H1 (cell line): ENCODE data around the gene NRXN3. TPM values are rescaled to one million over a fixed set of nuclear protein-coding genes. Genes with fewer than 3 reads are reported as not detected.

ENCODE experiments used
- CBX5 ChIP-seq: fragments of 300-800, 300-1000 bp; sonication (generic); IDR thresholded peaks from 2 replicates; pipeline ENCODE4 v1.7.1; 2016; ENCODE audit warnings: antibody characterized with exemption, low read length, low read depth
- CTCF ChIP-seq, 3 experiments: IDR thresholded peaks; 1 replicate in 2 of 3; 2 replicates in 1 of 3; pipeline versions ENCODE4 v1.5.1 to v1.6.1; 2011; ENCODE audit warnings: low read length in 3 of 3, mild to moderate bottlenecking in 3 of 3, inconsistent platforms in 2 of 3, low read depth in 1 of 3, moderate library complexity in 1 of 3; ENCODE audit not compliant: insufficient read depth in 1 of 3; ENCODE audit errors: control extremely low read depth in 1 of 3
- HDAC2 ChIP-seq, 2 experiments: fragments of 300-600 bp in 1 of 2; sonication (generic) in 1 of 2; IDR thresholded peaks; 2 replicates each; pipeline ENCODE4 v1.6.1; 2011 to 2012; ENCODE audit warnings: low read depth in 2 of 2, low read length in 2 of 2, mild to moderate bottlenecking in 2 of 2, moderate library complexity in 2 of 2, borderline replicate concordance in 1 of 2, inconsistent platforms in 1 of 2
- HDAC6 ChIP-seq: IDR thresholded peaks from one replicate; pipeline ENCODE4 v1.7.1; 2012; ENCODE audit warnings: low read depth, mild to moderate bottlenecking, inconsistent platforms, low read length, moderate library complexity
- polyA plus RNA-seq, 7 experiments: library from polyadenylated mRNA; depleted of rRNA in 3 of 7; stranded (reverse) in 5 of 7; unstranded in 2 of 7; fragments of >200 nt in 5 of 7; fragments of 200-250 nt in 2 of 7; gene quantifications; 1 replicate in 5 of 7; 2 replicates in 1 of 7; 4 replicates in 1 of 7; pipeline versions ENCODE4 v1.2.1 to v1.2.3, GENCODE V29; 2011 to 2013; ENCODE audit warnings: missing spikeins in 2 of 7, mixed read lengths in 2 of 7
- total RNA-seq: library from RNA; stranded (reverse); fragmentation: NEBNext Ultra II Directional; extraction: Animal tissue kit (Norgen Biotek cat#: 25700); gene quantifications from 2 replicates; pipeline ENCODE4 v1.2.1, GENCODE V29; 2021

Gene NRXN3
- total and polyA plus RNA-seq, 2 of the 8 experiments (the other 6 are each of a cell fraction or from before 2014, with no cell fraction given): 2.6 to 4.1 TPM

DNA sequence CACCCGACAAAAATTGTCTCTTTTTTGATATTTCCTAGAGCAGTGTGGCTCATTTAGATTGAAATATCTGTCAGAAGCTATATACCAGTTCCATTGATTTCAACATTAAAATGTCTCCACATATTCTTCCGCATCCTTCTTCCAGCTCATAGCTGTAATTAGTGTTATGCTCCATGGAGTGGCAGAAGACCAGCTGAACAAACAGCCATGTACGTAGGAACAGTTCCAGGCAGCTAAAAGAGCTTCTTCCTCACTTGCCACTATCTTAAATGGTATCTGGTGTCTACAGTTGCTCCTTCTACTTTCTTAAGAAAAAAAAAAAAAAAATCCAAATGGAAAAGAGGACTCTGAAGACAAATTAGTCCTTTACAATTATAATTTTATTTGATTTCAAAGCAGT lies 1193.1 kb downstream of the NRXN3 start (continued):
- TF ChIP-seq CTCF (IDR thresholded peaks at IDR 0.05; ENCODE audit: control extremely low read depth in 1 of 3, insufficient read depth in 1 of 3, low read depth in 1 of 3, low read length in 3 of 3): no peak
- no peak for TF ChIP-seq HDAC2 (IDR thresholded peaks at IDR 0.05; ENCODE audit: borderline replicate concordance in 1 of 2, low read depth in 2 of 2, low read length in 2 of 2)
- TF ChIP-seq HDAC6: no peak
- no peak for TF ChIP-seq CBX5
